ENCODE data around the gene TRIM45.

GRCh38 chr1:117138106-117138505 is 16.6 kb upstream of the TRIM45 start:
- no peak for TF ChIP-seq TARDBP (IDR thresholded peaks at IDR 0.05)
- no peak for TF ChIP-seq ELF4 (IDR thresholded peaks at IDR 0.05)

Data from HEK293T (cell line).